CD14-positive monocyte (primary cell): ENCODE measurements around the gene SRCIN1. TPM values are rescaled to one million over a fixed set of nuclear protein-coding genes. Genes with fewer than 3 reads are reported as not detected.
A peak's percentile ranks its signal among the peaks of the same experiment; 100 is the strongest.

ENCODE experiments used
- DNase-seq, 3 donors: peaks; one replicate each; pipeline ENCODE4 v3.0.0-alpha.2; 2011 to 2022
- H2AFZ ChIP-seq: 2 replicates; pipeline ENCODE4 v1.6.0; 2012; ENCODE audit warnings: mild to moderate bottlenecking, low read depth, low read length, inconsistent platforms; ENCODE audit not compliant: insufficient read depth, poor library complexity, severe bottlenecking
- H3K27ac ChIP-seq, 2 donors: 1 replicate in 1 of 2; 2 replicates in 1 of 2; pipeline ENCODE4 v1.5.1; 2012 to 2013; ENCODE audit warnings: low read length in 2 of 2, control low read depth in 1 of 2, inconsistent platforms in 1 of 2, low read depth in 1 of 2, mild to moderate bottlenecking in 1 of 2
- H3K27me3 ChIP-seq, 2 donors: one replicate each; pipeline versions ENCODE4 v1.6.0 to v1.6.1; 2011 to 2013; ENCODE audit warnings: low read length in 2 of 2; ENCODE audit not compliant: control insufficient read depth in 2 of 2, insufficient read depth in 2 of 2
- H3K36me3 ChIP-seq, 2 donors: replicated peaks in 1 of 2; 1 replicate in 1 of 2; 2 replicates in 1 of 2; pipeline versions ENCODE4 v1.5.1 to v1.6.1; 2012 to 2013; ENCODE audit warnings: low read length in 2 of 2, control low read depth in 1 of 2, inconsistent platforms in 1 of 2, mild to moderate bottlenecking in 1 of 2; ENCODE audit not compliant: insufficient read depth in 2 of 2, control insufficient read depth in 1 of 2
- H3K4me1 ChIP-seq, 2 donors: 1 replicate in 1 of 2; 2 replicates in 1 of 2; pipeline versions ENCODE4 v1.5.1 to v1.6.1; 2012 to 2013; ENCODE audit warnings: low read length in 2 of 2, control low read depth in 1 of 2, inconsistent platforms in 1 of 2, mild to moderate bottlenecking in 1 of 2, moderate library complexity in 1 of 2; ENCODE audit not compliant: insufficient read depth in 2 of 2, control insufficient read depth in 1 of 2
- H3K4me2 ChIP-seq: replicated peaks from 2 replicates; pipeline ENCODE3; 2012; ENCODE audit warnings: low read length, moderate library complexity, mild to moderate bottlenecking; ENCODE audit not compliant: poor library complexity, severe bottlenecking; ENCODE audit errors: extremely low read depth
- H3K4me3 ChIP-seq, 3 experiments: fragments of 200-600 bp in 1 of 3; sonication (generic) in 1 of 3; replicated peaks in 1 of 3; 1 replicate in 2 of 3; 2 replicates in 1 of 3; pipeline ENCODE4 v1.5.1; 2011 to 2013; ENCODE audit warnings: low read length in 3 of 3, mild to moderate bottlenecking in 3 of 3, control low read depth in 2 of 3, low read depth in 2 of 3, inconsistent platforms in 1 of 3, moderate library complexity in 1 of 3
- H3K79me2 ChIP-seq: 2 replicates; pipeline ENCODE4 v1.6.0; 2012; ENCODE audit warnings: mild to moderate bottlenecking, control low read depth, inconsistent platforms, low read length, moderate library complexity; ENCODE audit not compliant: insufficient read depth
- H3K9ac ChIP-seq: 2 replicates; pipeline ENCODE4 v1.6.0; 2017; ENCODE audit warnings: low read length, mild to moderate bottlenecking; ENCODE audit not compliant: insufficient read depth, poor library complexity, severe bottlenecking
- H3K9me3 ChIP-seq, 2 donors: replicated peaks in 1 of 2; 1 replicate in 1 of 2; 2 replicates in 1 of 2; pipeline versions ENCODE4 v1.5.1 to v1.6.1; 2012 to 2013; ENCODE audit warnings: low read length in 2 of 2, control low read depth in 1 of 2; ENCODE audit not compliant: control insufficient read depth in 1 of 2, insufficient read depth in 1 of 2
- H4K20me1 ChIP-seq: 2 replicates; pipeline ENCODE4 v1.6.0; 2012; ENCODE audit warnings: mild to moderate bottlenecking, low read length, control low read depth, moderate library complexity; ENCODE audit not compliant: insufficient read depth
- H3K27ac Mint-ChIP-seq, 7 donors: one replicate each; pipeline ENCODE4 v1.8.0; 2020; ENCODE audit warnings: mild to moderate bottlenecking in 7 of 7, mixed read lengths in 7 of 7, moderate library complexity in 6 of 7, inconsistent platforms in 2 of 7
- H3K27me3 Mint-ChIP-seq, 3 donors: one replicate each; pipeline ENCODE4 v1.8.0; 2021 to 2022; ENCODE audit warnings: low read depth in 3 of 3, mild to moderate bottlenecking in 3 of 3, mixed read lengths in 3 of 3, moderate library complexity in 3 of 3, inconsistent platforms in 1 of 3
- H3K36me3 Mint-ChIP-seq, 2 donors: one replicate each; pipeline ENCODE4 v1.8.0; 2020; ENCODE audit warnings: mixed read lengths in 2 of 2, inconsistent platforms in 1 of 2, mild to moderate bottlenecking in 1 of 2
- H3K4me1 Mint-ChIP-seq: one replicate; pipeline ENCODE4 v1.8.0; 2020; ENCODE audit warnings: mild to moderate bottlenecking, mixed read lengths
- H3K4me3 Mint-ChIP-seq, 2 donors: one replicate each; pipeline ENCODE4 v1.8.0; 2020; ENCODE audit warnings: mild to moderate bottlenecking in 2 of 2, mixed read lengths in 2 of 2, moderate library complexity in 1 of 2
- H3K9me3 Mint-ChIP-seq, 7 donors: one replicate each; pipeline ENCODE4 v1.8.0; 2020 to 2022; ENCODE audit warnings: mixed read lengths in 7 of 7, mild to moderate bottlenecking in 6 of 7, moderate library complexity in 6 of 7, inconsistent platforms in 2 of 7
- CTCF ChIP-seq: fragments of 200-600 bp; IDR thresholded peaks from one replicate; pipeline ENCODE4 v1.8.0; 2022; ENCODE audit warnings: antibody characterized with exemption, mild to moderate bottlenecking
- WGBS: methylation state at CpG from one replicate; pipeline ENCODE4 v1.1.5; 2013; ENCODE audit warnings: missing lambda C conversion rate; ENCODE audit not compliant: insufficient coverage; 5-methylcytosine and 5-hydroxymethylcytosine counted together
- intact Hi-C, 2 donors: fragments of 100-400 bp; cut with micrococcal nuclease; formaldehyde crosslinking; loops; one replicate each; pipeline versions ENCODE4 v1.15.0 to v1.15.1; 2023
- polyA plus RNA-seq, 3 donors: library from polyadenylated mRNA; depleted of rRNA in 1 of 3; unstranded in 2 of 3; stranded (reverse) in 1 of 3; fragments of 300-500 nt in 2 of 3; fragments of >200 nt in 1 of 3; fragmentation: Illumina TruSeq in 2 of 3; gene quantifications; 1 replicate in 2 of 3; 2 replicates in 1 of 3; pipeline ENCODE4 v1.2.3, GENCODE V29; 2012 to 2021

Gene SRCIN1
- polyA plus RNA-seq, 3 donors = 0.01 TPM; not detected in 2

DNA sequence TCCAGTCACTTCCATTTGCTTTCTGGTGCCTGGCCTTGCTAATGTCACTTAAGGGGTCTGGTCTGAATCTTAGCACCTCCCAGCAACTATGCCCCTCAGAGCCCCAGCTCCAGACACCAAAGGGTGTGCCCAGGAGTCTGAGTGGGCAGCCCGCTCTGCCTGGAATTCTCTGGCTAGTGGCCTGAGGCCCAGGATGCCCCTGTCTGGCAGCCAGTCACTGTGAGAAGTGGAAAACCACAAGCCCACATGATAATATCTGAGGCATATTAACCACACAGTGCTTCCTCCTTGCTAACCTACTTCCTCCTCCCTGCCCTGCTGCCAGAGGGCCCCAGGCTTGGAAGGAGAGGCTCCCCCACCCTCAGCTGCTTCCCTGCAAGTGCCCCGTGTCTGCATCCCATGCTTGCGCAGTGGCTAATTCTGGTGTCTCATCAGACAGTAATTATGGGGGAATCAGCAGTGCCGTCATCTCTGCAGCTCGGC lies 14.0 kb downstream of the SRCIN1 start:
- H3K27me3 Mint-ChIP-seq = peaks cover 84 to 99% (median 99%) of the 10 kb centered on the region in 3 donors
- peaks cover 6 to 29% (median 12%) of the 10 kb centered on the region in 7 donors for H3K9me3 Mint-ChIP-seq
- Histone ChIP-seq H3K4me3 (peak overlapping the region in 1 of 3 experiments; percentile 47), H3K9me3 (peaks cover 12 to 28% of the 10 kb centered on the region in 2 donors), H3K4me2 (peak overlapping the region; percentile 57), H3K4me1 (peaks cover 19 to 32% of the 10 kb centered on the region in 2 donors), H3K27ac (peak overlapping the region in 1 of 2 donors; percentile 32), H3K36me3 (no peaks in the 10 kb centered on the region), H3K79me2 (no peaks in the 10 kb centered on the region), H3K9ac (no peak overlapping the region), H4K20me1 (peaks cover 19% of the 10 kb centered on the region), H3K27me3 (peaks cover 76 to 89% of the 10 kb centered on the region in 2 donors), H2AFZ (no peak overlapping the region)
- WGBS = 0% methylated on average over 3 of the region's 5 CpGs
- peak overlapping the region in 1 of 2 donors; percentile 82 for H3K4me3 Mint-ChIP-seq
- peak; percentile 64 to 77 (median 67) for DNase-seq
- peaks cover 32% of the 10 kb centered on the region for H3K4me1 Mint-ChIP-seq
- no peak for TF ChIP-seq CTCF
- peak overlapping the region; percentile 72 to 94 (median 83) for H3K27ac Mint-ChIP-seq
- H3K36me3 Mint-ChIP-seq = peaks cover 4 to 6% of the 10 kb centered on the region in 2 donors
- intact Hi-C loops = no loop called here

GRCh38 chr17:38590988-38591758 lies 14.6 kb downstream of the SRCIN1 start:
- H3K36me3 Mint-ChIP-seq = peaks cover 4 to 6% of the 10 kb centered on the region in 2 donors
- H3K4me1 Mint-ChIP-seq = peaks cover 32% of the 10 kb centered on the region
- H3K9me3 Mint-ChIP-seq = peaks cover 6 to 29% (median 14%) of the 10 kb centered on the region in 7 donors
- Histone ChIP-seq H3K27me3 (peaks cover 76 to 89% of the 10 kb centered on the region in 2 donors), H4K20me1 (peaks cover 19% of the 10 kb centered on the region), H3K9me3 (peaks cover 12 to 28% of the 10 kb centered on the region in 2 donors), H2AFZ (no peak overlapping the region), H3K4me2 (peak overlapping the region; percentile 57), H3K79me2 (no peaks in the 10 kb centered on the region), H3K4me3 (peak overlapping the region in 1 of 3 experiments; percentile 47), H3K9ac (no peak overlapping the region), H3K27ac (peak overlapping the region in 1 of 2 donors; percentile 32), H3K4me1 (peaks cover 19 to 32% of the 10 kb centered on the region in 2 donors), H3K36me3 (no peaks in the 10 kb centered on the region)
- peak; percentile 52 to 81 (median 67) for DNase-seq
- H3K27ac Mint-ChIP-seq = peak overlapping the region; percentile 72 to 94 (median 83)
- no peak for TF ChIP-seq CTCF
- peak overlapping the region in 1 of 2 donors; percentile 82 for H3K4me3 Mint-ChIP-seq
- peaks cover 84 to 99% (median 99%) of the 10 kb centered on the region in 3 donors for H3K27me3 Mint-ChIP-seq
- WGBS = 30% methylated on average over 4 of the region's 6 CpGs
- intact Hi-C loops = no loop called here
